ENCODE data around the gene SOCS6.
"Not testable (repeated sequence)": the region's sequence is repeated elsewhere in the genome, so short reads cannot be mapped to it uniquely, and the experiment has no call there.

Gene SOCS6

GRCh38 chr18:70288851-70289328, at the start of gene SOCS6:
Gene SOCS6, plus strand, starts transcription at chr18:70289045. Its CDS starts 35,624 bp downstream, at chr18:70324669.
- DNase-seq (ENCODE audit: low spot score) = peak; percentile 84

GRCh38 chr18:70243131-70243929, 45.5 kb upstream of the SOCS6 start:
- DNase-seq (ENCODE audit: low spot score) = no peak

- no peak for DNase-seq (ENCODE audit: low spot score)
These were observed 42.8 kb upstream of the SOCS6 start for GRCh38 chr18:70246061-70246466.

GRCh38 chr18:70249118-70249517, 39.7 kb upstream of the SOCS6 start:
- DNase-seq (ENCODE audit: low spot score) = no peak

GRCh38 chr18:70249861-70250260, 39.0 kb upstream of the SOCS6 start:
- DNase-seq (ENCODE audit: low spot score) = not testable (repeated sequence)

GRCh38 chr18:70250781-70251180, 38.1 kb upstream of the SOCS6 start:
- DNase-seq (ENCODE audit: low spot score) = no peak

- DNase-seq (ENCODE audit: low spot score) = no peak
These were observed 32.7 kb upstream of the SOCS6 start for GRCh38 chr18:70256184-70256583.

GRCh38 chr18:70256994-70257393, 31.9 kb upstream of the SOCS6 start:
- DNase-seq (ENCODE audit: low spot score) = no peak

GRCh38 chr18:70258243-70258642, 30.6 kb upstream of the SOCS6 start:
- DNase-seq (ENCODE audit: low spot score) = no peak

- DNase-seq (ENCODE audit: low spot score) = no peak
These were observed 28.2 kb upstream of the SOCS6 start for GRCh38 chr18:70260683-70261082.

- DNase-seq (ENCODE audit: low spot score) = no peak
These were observed 27.6 kb upstream of the SOCS6 start for GRCh38 chr18:70261141-70261788.

- DNase-seq (ENCODE audit: low spot score) = no peak
These were observed 25.5 kb upstream of the SOCS6 start for GRCh38 chr18:70263336-70263735.

GRCh38 chr18:70271742-70272141, 17.1 kb upstream of the SOCS6 start:
- DNase-seq (ENCODE audit: low spot score) = no peak

GRCh38 chr18:70273021-70273420, 15.8 kb upstream of the SOCS6 start:
- DNase-seq (ENCODE audit: low spot score) = no peak

GRCh38 chr18:70276416-70277191, 12.2 kb upstream of the SOCS6 start:
- DNase-seq (ENCODE audit: low spot score) = no peak

- DNase-seq (ENCODE audit: low spot score) = no peak
These were observed 9.4 kb upstream of the SOCS6 start for GRCh38 chr18:70279470-70279869.

GRCh38 chr18:70280007-70280925, 8.6 kb upstream of the SOCS6 start:
- no peak for DNase-seq (ENCODE audit: low spot score)

GRCh38 chr18:70284976-70285620, 3.7 kb upstream of the SOCS6 start:
- DNase-seq (ENCODE audit: low spot score) = no peak

- DNase-seq (ENCODE audit: low spot score) = no peak
These were observed 1.1 kb upstream of the SOCS6 start for GRCh38 chr18:70287731-70288130.

GRCh38 chr18:70288171-70288850, 534 bp upstream of the SOCS6 start:
- DNase-seq (ENCODE audit: low spot score) = no peak
